LoVo (cell line): ENCODE data around the gene SCUBE3.
A peak's percentile ranks its signal among the peaks of the same experiment; 100 is the strongest.

Experiments used
- DNase-seq: peaks from one replicate; pipeline ENCODE4 v3.0.0-alpha.2; 2016; ENCODE audit warnings: low spot score

The SCUBE3 gene

GRCh38 chr6:35181933-35182612, 31.7 kb upstream of the SCUBE3 start:
- DNase-seq: peak; percentile 86

GRCh38 chr6:35183281-35183680, 30.5 kb upstream of the SCUBE3 start:
- DNase-seq: no peak

- DNase-seq: no peak
Observed at GRCh38 chr6:35183935-35184334, 29.8 kb upstream of the SCUBE3 start.

GRCh38 chr6:35184580-35185301, 29.0 kb upstream of the SCUBE3 start:
- no peak for DNase-seq

GRCh38 chr6:35185302-35185681, 28.5 kb upstream of the SCUBE3 start:
- DNase-seq: no peak

- no peak for DNase-seq
Observed at GRCh38 chr6:35185971-35186370, 27.8 kb upstream of the SCUBE3 start.

- DNase-seq: no peak
Observed at GRCh38 chr6:35186571-35186970, 27.2 kb upstream of the SCUBE3 start.

GRCh38 chr6:35188886-35189285, 24.9 kb upstream of the SCUBE3 start:
- DNase-seq: no peak

- DNase-seq: no peak
Observed at GRCh38 chr6:35190306-35190705, 23.4 kb upstream of the SCUBE3 start.

GRCh38 chr6:35191889-35192288, 21.9 kb upstream of the SCUBE3 start:
- no peak for DNase-seq

GRCh38 chr6:35192301-35192860, 21.4 kb upstream of the SCUBE3 start:
- DNase-seq: no peak

GRCh38 chr6:35194390-35194789, 19.4 kb upstream of the SCUBE3 start:
- no peak for DNase-seq

GRCh38 chr6:35195120-35195780, 18.5 kb upstream of the SCUBE3 start:
- no peak for DNase-seq

GRCh38 chr6:35197196-35197595, 16.6 kb upstream of the SCUBE3 start:
- DNase-seq: no peak

- no peak for DNase-seq
Observed at GRCh38 chr6:35199866-35200265, 13.9 kb upstream of the SCUBE3 start.

- no peak for DNase-seq
Observed at GRCh38 chr6:35202066-35202546, 11.7 kb upstream of the SCUBE3 start.

GRCh38 chr6:35203152-35203670, 10.5 kb upstream of the SCUBE3 start:
- no peak for DNase-seq

GRCh38 chr6:35203680-35204079, 10.1 kb upstream of the SCUBE3 start:
- no peak for DNase-seq

- no peak for DNase-seq
Observed at GRCh38 chr6:35206346-35206745, 7.4 kb upstream of the SCUBE3 start.

- no peak for DNase-seq
Observed at GRCh38 chr6:35208419-35208818, 5.3 kb upstream of the SCUBE3 start.

- DNase-seq: no peak
Observed at GRCh38 chr6:35209081-35209480, 4.7 kb upstream of the SCUBE3 start.

GRCh38 chr6:35209622-35210247, 4.0 kb upstream of the SCUBE3 start:
- no peak for DNase-seq
